Right atrium auricular region (tissue), 2 donors: ENCODE results near the gene MEDAG. TPM values are rescaled to one million over a fixed set of nuclear protein-coding genes. Genes with fewer than 3 reads are reported as not detected.

Experiments
- DNase-seq: peaks from one replicate; pipeline ENCODE4 v3.0.0-alpha.2; 2019; ENCODE audit warnings: low spot score
- H3K27ac ChIP-seq, 2 donors: fragments of 200-600 bp; sonication (generic); 1 replicate in 1 of 2; 2 replicates in 1 of 2; pipeline ENCODE4 v1.5.1; 2016 to 2019
- H3K27me3 ChIP-seq, 2 donors: fragments of 200-600 bp; sonication (generic); one replicate each; pipeline versions ENCODE4 v1.5.1 to v1.6.0; 2017 to 2019
- H3K36me3 ChIP-seq: fragments of 200-600 bp; sonication (generic); one replicate; pipeline ENCODE4 v1.5.1; 2016
- H3K4me1 ChIP-seq, 2 donors: fragments of 200-600 bp; sonication (generic); one replicate each; pipeline versions ENCODE4 v1.5.1 to v1.6.0; 2017 to 2019
- H3K4me3 ChIP-seq, 2 donors: fragments of 200-600 bp; sonication (generic); 1 replicate in 1 of 2; 2 replicates in 1 of 2; pipeline ENCODE4 v1.5.1; 2017 to 2019; ENCODE audit warnings: mild to moderate bottlenecking in 1 of 2, moderate library complexity in 1 of 2
- H3K9me3 ChIP-seq, 2 donors: fragments of 200-600 bp; sonication (generic); one replicate each; pipeline ENCODE4 v1.5.1; 2019
- total RNA-seq, 2 donors: library from RNA; depleted of rRNA; stranded (reverse); fragments of >200 nt; gene quantifications; one replicate each; pipeline ENCODE4 v1.1.0, GENCODE V29; 2016
- TF ChIP-seq, protein P1 (sequence below), 2 donors: fragments of 200-600 bp; sonication (generic); IDR thresholded peaks; one replicate each; pipeline ENCODE4 v1.5.1; 2019; ENCODE audit warnings: antibody characterized with exemption in 2 of 2

Gene MEDAG
- total RNA-seq, 2 donors from 2014 or later: 37.4 to 42.4 TPM

DNA sequence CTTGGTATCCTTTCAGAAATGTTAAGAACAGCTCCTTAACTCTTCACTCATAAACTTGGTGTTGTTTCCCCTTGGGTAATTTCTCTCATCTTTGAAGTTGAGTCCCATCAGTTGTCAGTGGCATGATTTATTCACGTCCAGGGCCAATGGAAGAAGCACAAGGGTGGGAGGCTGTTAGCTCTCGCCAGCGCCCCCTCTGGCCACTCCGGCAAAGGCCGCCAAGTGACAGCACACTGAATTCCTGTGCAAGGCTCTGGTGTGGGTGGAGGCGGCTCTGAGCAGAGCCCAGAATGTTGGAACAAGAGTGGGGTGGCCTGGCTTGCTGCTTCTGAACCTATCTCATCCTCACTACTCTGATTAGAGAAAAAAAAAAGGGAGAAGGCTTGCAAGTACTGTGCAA lies 13.1 kb upstream of the MEDAG start:
- TF ChIP-seq, protein P1, sequence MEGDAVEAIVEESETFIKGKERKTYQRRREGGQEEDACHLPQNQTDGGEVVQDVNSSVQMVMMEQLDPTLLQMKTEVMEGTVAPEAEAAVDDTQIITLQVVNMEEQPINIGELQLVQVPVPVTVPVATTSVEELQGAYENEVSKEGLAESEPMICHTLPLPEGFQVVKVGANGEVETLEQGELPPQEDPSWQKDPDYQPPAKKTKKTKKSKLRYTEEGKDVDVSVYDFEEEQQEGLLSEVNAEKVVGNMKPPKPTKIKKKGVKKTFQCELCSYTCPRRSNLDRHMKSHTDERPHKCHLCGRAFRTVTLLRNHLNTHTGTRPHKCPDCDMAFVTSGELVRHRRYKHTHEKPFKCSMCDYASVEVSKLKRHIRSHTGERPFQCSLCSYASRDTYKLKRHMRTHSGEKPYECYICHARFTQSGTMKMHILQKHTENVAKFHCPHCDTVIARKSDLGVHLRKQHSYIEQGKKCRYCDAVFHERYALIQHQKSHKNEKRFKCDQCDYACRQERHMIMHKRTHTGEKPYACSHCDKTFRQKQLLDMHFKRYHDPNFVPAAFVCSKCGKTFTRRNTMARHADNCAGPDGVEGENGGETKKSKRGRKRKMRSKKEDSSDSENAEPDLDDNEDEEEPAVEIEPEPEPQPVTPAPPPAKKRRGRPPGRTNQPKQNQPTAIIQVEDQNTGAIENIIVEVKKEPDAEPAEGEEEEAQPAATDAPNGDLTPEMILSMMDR (IDR thresholded peaks at IDR 0.05): peak in 1 of 2 donors; percentile 58

DNA sequence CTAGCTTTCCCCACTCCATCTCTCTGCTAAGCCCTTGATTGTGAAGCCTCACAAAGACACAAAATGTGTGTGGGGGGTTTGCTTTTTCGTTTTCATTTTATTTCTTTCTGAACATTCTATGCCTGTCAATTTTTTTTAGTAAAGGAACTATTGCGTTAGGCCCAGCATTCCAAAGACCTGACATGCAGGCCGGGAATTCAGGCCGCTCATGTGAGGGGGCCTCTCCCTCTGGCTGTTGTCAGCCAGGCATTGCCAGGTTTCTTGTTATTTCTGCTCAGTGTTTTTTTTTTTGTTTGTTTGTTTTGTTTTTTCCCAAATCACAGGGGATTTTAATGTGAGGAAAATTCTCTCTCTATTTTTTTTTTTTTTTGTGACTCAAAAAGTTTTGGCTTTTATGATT lies 10.3 kb upstream of the MEDAG start:
- H3K36me3 ChIP-seq: no peaks in the 10 kb centered on the region
- peak; percentile 87 for DNase-seq
- no peaks in the 10 kb centered on the region for H3K9me3 ChIP-seq
- no peak overlapping the region for H3K4me3 ChIP-seq
- H3K4me1 ChIP-seq: peaks cover 0 to 13% of the 10 kb centered on the region in 2 donors
- no peaks in the 10 kb centered on the region for H3K27me3 ChIP-seq
- TF ChIP-seq, protein P1 (IDR thresholded peaks at IDR 0.05): no peak
- H3K27ac ChIP-seq: peak overlapping the region; percentile 59 to 64

More for the DNA sequence above, 13.1 kb upstream of the MEDAG start:
- no peaks in the 10 kb centered on the region for H3K36me3 ChIP-seq
- H3K27ac ChIP-seq: no peak overlapping the region
- H3K4me3 ChIP-seq: no peak overlapping the region
- H3K27me3 ChIP-seq: no peaks in the 10 kb centered on the region
- no peaks in the 10 kb centered on the region for H3K9me3 ChIP-seq
- DNase-seq: peak; percentile 88
- H3K4me1 ChIP-seq: no peaks in the 10 kb centered on the region

DNA sequence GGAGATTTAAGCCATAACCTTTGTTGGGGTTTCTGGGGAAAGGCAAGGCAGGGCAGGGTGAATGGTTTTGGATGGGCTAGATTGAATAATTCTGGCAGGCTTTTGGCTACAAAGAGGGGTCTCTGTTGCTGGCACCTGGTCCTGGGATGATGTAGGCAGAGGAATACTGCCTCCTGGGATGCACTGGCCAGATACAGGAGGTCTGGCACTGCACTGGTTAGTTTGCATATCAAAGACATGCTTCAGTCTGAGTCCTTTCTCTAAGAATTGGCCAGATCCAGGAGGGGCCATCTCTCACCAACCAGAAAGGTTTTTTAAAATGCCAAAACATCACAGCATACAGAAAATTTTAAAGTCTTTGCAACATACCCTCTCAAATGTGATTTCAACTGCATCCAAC lies 8.0 kb upstream of the MEDAG start:
- H3K27me3 ChIP-seq: no peaks in the 10 kb centered on the region
- H3K9me3 ChIP-seq: no peaks in the 10 kb centered on the region
- DNase-seq: no peak
- peaks cover 0 to 13% of the 10 kb centered on the region in 2 donors for H3K4me1 ChIP-seq
- no peaks in the 10 kb centered on the region for H3K36me3 ChIP-seq
- no peak overlapping the region for H3K4me3 ChIP-seq
- TF ChIP-seq, protein P1 (IDR thresholded peaks at IDR 0.05): no peak
- peak overlapping the region; percentile 54 to 75 for H3K27ac ChIP-seq

DNA sequence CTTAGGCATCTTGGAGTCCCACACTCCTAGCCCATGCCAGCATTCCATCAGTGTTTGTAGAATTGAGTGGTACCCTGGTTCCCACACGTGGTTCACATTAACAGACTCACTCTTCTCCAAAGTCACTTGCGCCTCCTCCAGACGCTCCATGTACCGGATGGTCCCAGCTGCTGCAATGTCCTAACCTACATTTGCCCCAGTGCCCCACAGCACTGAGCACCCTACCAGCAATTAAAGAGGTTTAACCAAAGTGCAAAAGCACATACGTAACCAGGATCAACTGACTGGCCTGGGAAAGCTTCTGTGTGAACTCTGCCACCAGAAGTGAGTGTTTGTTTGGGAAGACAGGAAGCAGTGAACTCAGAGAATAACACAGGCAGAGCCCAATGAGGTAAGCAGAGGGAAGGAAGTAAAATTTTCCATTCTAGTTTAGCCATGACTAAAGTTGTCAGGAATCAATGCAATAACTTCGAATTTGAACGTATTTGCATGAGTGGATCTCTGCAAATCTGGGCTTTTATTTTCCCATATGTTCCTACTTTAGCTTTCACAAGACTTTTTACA lies 7.3 kb upstream of the MEDAG start:
- peak; percentile 83 for DNase-seq
- Histone ChIP-seq H3K9me3 (no peaks in the 10 kb centered on the region), H3K27ac (peak overlapping the region; percentile 54 to 75), H3K4me1 (peaks cover 0 to 13% of the 10 kb centered on the region in 2 donors), H3K4me3 (no peak overlapping the region), H3K36me3 (no peaks in the 10 kb centered on the region), H3K27me3 (no peaks in the 10 kb centered on the region)
- TF ChIP-seq, protein P1 (IDR thresholded peaks at IDR 0.05): no peak

DNA sequence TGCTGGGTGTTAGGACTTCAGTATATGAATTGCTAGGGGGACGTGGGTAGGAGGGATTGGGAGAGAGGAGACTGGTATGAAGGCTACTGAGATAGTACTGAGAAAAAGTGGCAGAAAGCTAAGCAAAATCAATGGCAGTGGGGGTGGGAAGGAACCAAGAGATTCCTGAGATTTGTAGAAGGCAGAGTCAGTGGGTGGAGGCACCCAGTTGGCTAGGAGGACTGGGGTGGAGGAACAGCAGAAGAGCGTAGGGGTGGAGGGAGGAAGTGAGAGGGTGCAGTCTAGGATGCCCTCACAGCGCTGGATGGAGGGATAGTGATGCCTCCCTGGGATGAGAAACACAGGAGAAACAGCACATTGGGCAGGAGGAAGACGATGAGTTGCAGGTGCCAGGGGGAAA lies 5.6 kb upstream of the MEDAG start:
- TF ChIP-seq, protein P1 (IDR thresholded peaks at IDR 0.05): no peak
- no peak overlapping the region for H3K4me3 ChIP-seq
- no peaks in the 10 kb centered on the region for H3K36me3 ChIP-seq
- peaks cover 0 to 14% of the 10 kb centered on the region in 2 donors for H3K4me1 ChIP-seq
- no peaks in the 10 kb centered on the region for H3K9me3 ChIP-seq
- no peak for DNase-seq
- no peak overlapping the region for H3K27ac ChIP-seq
- no peaks in the 10 kb centered on the region for H3K27me3 ChIP-seq
